Skeletal muscle tissue (tissue), 4 donors: ENCODE results near the gene PRKN. TPM values are rescaled to one million over a fixed set of nuclear protein-coding genes. Genes with fewer than 3 reads are reported as not detected.

Source experiments
- H3K27ac ChIP-seq: one replicate; pipeline ENCODE4 v1.7.0; 2013; ENCODE audit warnings: mild to moderate bottlenecking, low read depth, low read length, inconsistent platforms
- H3K27me3 ChIP-seq, 3 donors: one replicate each; pipeline ENCODE4 v1.7.0; 2013; ENCODE audit warnings: low read length in 3 of 3; ENCODE audit not compliant: control insufficient read depth in 3 of 3, insufficient read depth in 3 of 3
- H3K36me3 ChIP-seq, 3 donors: one replicate each; pipeline ENCODE4 v1.7.0; 2013; ENCODE audit warnings: low read length in 3 of 3; ENCODE audit not compliant: control insufficient read depth in 3 of 3, insufficient read depth in 3 of 3
- H3K4me1 ChIP-seq, 3 donors: one replicate each; pipeline ENCODE4 v1.7.0; 2013; ENCODE audit warnings: low read length in 3 of 3, mild to moderate bottlenecking in 3 of 3; ENCODE audit not compliant: control insufficient read depth in 3 of 3, insufficient read depth in 3 of 3
- H3K4me3 ChIP-seq, 3 donors: one replicate each; pipeline ENCODE4 v1.7.0; 2013; ENCODE audit warnings: low read length in 3 of 3
- H3K9ac ChIP-seq, 3 donors: one replicate each; pipeline ENCODE4 v1.7.0; 2013; ENCODE audit warnings: low read length in 3 of 3, mild to moderate bottlenecking in 3 of 3, moderate library complexity in 2 of 3, low read depth in 1 of 3
- H3K9me3 ChIP-seq, 3 donors: one replicate each; pipeline ENCODE4 v1.7.0; 2013; ENCODE audit warnings: low read length in 3 of 3; ENCODE audit not compliant: control insufficient read depth in 3 of 3
- total RNA-seq: library from RNA; depleted of rRNA; stranded (reverse); fragments of >200 nt; gene quantifications from one replicate; pipeline ENCODE4 v1.2.3, GENCODE V29; 2014
- donor health status: Osteomylitis.

The PRKN gene
- total RNA-seq, 1 donor from 2014 or later = 16.7 TPM

DNA sequence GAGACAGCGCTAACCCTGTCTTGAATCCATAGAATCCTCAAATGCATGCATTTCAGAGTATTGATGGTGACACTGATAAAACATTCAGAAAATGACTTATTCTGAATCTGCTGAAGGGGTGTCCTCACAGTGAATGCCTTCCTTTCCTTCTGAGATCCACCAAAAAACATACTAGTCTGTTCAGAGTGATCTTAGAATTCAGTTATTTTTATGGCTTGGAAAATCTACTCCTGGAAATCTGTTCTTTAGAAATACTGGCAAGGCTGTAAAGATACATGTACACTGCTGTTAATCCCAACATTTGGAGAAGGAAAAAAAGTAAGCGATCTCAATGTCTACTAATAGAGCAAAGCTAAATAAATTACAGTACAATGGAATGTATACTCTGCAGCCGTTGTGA lies 781.1 kb downstream of the PRKN start:
- Histone ChIP-seq H3K4me3 (no peak overlapping the region), H3K36me3 (no peaks in the 10 kb centered on the region), H3K27me3 (no peaks in the 10 kb centered on the region), H3K9ac (no peak overlapping the region), H3K27ac (no peak overlapping the region), H3K4me1 (no peaks in the 10 kb centered on the region), H3K9me3 (no peaks in the 10 kb centered on the region)

DNA sequence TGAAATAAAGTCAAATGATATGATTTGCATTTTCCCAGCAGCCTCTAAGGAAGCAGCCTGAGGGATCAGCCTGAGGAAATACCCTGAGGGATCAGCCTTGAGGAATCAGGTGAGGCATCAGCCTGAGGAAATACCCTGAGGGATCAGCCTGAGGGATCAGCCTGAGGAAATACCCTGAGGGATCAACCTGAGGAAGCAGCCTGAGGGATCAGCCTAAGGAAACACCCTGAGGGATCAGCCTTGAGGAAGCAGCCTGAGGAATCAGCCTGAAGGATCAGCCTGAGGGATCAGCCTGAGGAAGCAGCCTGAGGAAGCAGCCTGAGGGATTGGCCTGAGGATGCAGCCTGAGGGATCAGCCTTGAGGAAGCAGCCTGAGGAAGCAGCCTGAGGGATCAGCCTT lies 784.0 kb downstream of the PRKN start:
- Histone ChIP-seq H3K4me1 (no peaks in the 10 kb centered on the region), H3K27me3 (no peaks in the 10 kb centered on the region), H3K27ac (no peak overlapping the region), H3K9ac (no peak overlapping the region), H3K9me3 (no peaks in the 10 kb centered on the region), H3K36me3 (no peaks in the 10 kb centered on the region), H3K4me3 (no peak overlapping the region)

DNA sequence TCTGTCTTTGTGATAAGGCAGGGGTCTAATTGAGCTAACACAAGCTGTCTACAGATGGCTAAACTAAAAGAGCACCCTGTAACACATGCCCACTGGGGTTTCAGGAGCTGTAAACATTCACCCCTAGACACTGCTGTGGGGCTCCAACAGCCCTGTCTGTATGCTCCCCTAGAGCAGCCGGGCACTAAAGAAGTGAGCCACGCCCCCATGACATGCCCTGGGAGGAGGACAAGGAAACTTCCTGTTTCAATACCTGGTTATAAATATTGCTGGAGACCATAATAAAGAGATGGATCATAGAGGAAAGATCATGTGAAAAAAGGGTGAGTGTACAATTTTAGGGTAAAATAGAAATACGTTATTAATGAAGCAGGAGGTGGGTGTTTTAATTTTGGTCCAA lies 786.0 kb downstream of the PRKN start:
- Histone ChIP-seq H3K4me1 (no peaks in the 10 kb centered on the region), H3K9ac (no peak overlapping the region), H3K9me3 (no peaks in the 10 kb centered on the region), H3K36me3 (no peaks in the 10 kb centered on the region), H3K27ac (no peak overlapping the region), H3K4me3 (no peak overlapping the region), H3K27me3 (no peaks in the 10 kb centered on the region)

DNA sequence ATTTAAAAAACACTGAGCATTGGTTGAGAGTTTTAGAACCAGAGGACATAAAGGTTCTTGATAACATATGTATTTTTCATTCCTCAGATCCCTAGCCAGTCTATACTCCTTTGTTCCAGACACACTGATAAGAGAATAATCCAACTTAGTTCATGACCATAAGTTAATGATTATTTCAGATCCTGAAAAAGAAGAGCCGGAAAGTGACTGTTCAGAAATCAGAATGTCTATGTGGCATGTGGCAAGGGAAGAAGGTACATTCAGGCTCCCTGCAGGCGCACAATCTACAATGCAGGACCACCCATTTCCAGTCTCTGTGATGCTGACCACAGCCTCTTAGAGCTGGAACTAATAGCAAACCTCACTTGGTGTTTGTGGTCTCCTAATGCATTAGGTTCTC lies 787.0 kb downstream of the PRKN start:
- Histone ChIP-seq H3K4me1 (no peaks in the 10 kb centered on the region), H3K9ac (no peak overlapping the region), H3K27ac (no peak overlapping the region), H3K9me3 (no peaks in the 10 kb centered on the region), H3K27me3 (no peaks in the 10 kb centered on the region), H3K36me3 (no peaks in the 10 kb centered on the region), H3K4me3 (no peak overlapping the region)

DNA sequence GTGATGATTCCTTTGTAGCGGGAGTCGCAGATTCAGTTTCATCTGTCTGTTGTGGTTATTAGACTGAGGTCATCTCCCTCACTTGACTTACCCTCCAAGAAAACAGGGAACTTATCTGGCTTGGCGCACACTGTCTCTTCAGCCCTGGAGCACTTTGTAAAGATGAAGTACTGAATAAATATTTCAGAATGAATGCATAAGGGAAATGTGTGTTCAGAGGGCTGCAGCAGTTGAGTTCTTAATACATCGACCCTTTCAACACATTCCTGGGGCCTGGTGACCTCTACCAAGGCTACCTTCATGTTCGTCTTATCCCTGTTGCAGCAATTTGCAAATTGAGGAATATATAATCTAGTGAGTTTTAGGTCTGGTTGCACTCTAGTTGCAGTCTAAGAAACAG lies 801.2 kb downstream of the PRKN start:
- no peak overlapping the region for H3K4me3 ChIP-seq
- no peak overlapping the region for H3K27ac ChIP-seq
- H3K27me3 ChIP-seq = no peaks in the 10 kb centered on the region
- H3K4me1 ChIP-seq = no peaks in the 10 kb centered on the region
- H3K9ac ChIP-seq = no peak overlapping the region
- H3K9me3 ChIP-seq = no peaks in the 10 kb centered on the region
- no peaks in the 10 kb centered on the region for H3K36me3 ChIP-seq

DNA sequence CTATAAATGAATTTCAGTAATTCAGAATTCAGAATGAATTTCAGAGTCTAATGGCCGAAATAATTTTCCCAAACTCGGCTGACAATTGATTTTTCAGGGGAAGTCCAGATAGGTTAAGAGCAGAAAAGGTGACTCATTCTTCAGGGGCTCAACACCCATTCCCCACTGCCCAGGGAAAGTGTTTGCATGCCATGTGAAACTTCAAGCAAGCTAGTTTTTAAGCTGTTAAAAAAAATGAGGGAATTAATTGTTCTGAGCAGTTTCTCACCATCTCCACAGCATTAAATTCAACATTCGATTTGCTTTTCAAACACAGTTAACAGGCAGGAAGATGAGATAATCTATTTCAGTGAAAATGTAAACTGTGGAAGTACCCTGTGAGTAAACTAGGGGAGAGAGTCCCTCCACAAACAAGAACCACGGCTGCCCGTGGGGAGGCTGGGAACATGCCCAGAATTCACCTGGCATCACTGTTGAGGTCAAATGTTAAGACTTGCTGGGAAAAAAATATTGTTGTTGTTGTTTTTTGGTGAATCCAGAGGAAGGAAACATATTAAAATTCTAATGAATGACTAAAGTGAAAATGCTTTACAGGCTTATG lies 803.0 kb downstream of the PRKN start:
- no peaks in the 10 kb centered on the region for H3K9me3 ChIP-seq
- H3K27ac ChIP-seq = no peak overlapping the region
- H3K4me1 ChIP-seq = no peaks in the 10 kb centered on the region
- H3K4me3 ChIP-seq = no peak overlapping the region
- H3K36me3 ChIP-seq = no peaks in the 10 kb centered on the region
- no peaks in the 10 kb centered on the region for H3K27me3 ChIP-seq
- no peak overlapping the region for H3K9ac ChIP-seq

DNA sequence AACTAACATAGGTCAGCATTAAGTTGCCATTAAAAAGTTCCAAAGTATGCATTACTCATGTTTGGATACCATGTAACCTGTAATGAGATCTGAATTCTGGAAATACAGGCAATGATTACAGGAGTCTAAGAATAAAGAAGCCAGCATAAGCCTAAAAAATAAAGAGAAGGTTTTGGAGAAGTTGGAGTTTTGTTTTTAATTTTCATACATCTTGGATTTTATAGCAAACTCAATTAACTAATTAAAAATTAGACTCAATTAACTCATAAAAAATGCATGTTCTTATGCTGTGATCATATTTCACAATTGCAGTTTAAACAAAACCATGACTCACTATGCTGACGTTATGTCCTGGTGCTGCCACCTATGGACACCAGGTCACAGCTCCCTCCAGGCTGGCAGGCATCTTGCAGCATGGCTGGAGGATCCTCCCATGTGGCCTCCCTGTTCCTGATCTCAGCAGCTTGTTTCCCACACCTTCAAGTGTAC lies 804.9 kb downstream of the PRKN start:
- Histone ChIP-seq H3K4me1 (no peaks in the 10 kb centered on the region), H3K36me3 (no peaks in the 10 kb centered on the region), H3K27me3 (no peaks in the 10 kb centered on the region), H3K27ac (no peak overlapping the region), H3K9ac (no peak overlapping the region), H3K4me3 (no peak overlapping the region), H3K9me3 (no peaks in the 10 kb centered on the region)

DNA sequence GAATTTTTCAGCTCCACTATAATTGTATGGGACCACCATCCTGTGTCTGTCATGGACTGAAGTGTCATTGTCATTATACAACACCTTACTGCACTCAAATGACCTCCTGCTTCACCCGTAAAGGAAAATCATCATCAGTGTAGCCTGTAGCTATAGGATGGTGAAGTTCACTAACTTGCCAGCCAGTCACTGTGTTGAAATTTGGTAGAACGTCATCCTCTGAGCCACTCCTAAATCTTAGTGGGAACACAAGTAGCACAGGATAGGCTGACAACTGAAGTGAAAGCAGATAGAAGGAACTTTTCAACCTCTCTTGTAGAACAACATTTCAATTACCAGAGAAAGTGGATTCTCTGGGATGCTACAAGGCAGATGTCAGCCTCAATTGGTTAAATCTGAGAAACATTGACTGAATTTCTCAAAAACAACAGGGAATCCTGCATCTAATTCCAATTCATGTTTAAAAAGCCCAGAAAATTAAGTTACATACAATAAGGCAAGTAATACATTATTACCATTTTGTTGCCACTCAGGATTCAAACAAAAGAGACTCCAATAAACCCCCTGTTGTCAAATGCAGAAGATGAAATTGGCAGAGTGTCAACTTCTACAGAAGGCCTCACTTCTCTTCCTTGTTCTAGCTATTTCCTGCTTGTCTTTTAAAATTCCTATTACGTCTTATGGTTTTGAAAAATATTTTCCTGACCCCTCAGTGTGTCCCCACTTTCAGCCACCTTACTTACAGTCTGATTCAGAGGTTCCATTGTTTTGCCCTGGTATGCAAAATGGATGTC lies 805.8 kb downstream of the PRKN start:
- Histone ChIP-seq H3K27ac (no peak overlapping the region), H3K9ac (no peak overlapping the region), H3K4me3 (no peak overlapping the region), H3K27me3 (no peaks in the 10 kb centered on the region), H3K36me3 (no peaks in the 10 kb centered on the region), H3K9me3 (no peaks in the 10 kb centered on the region), H3K4me1 (no peaks in the 10 kb centered on the region)

DNA sequence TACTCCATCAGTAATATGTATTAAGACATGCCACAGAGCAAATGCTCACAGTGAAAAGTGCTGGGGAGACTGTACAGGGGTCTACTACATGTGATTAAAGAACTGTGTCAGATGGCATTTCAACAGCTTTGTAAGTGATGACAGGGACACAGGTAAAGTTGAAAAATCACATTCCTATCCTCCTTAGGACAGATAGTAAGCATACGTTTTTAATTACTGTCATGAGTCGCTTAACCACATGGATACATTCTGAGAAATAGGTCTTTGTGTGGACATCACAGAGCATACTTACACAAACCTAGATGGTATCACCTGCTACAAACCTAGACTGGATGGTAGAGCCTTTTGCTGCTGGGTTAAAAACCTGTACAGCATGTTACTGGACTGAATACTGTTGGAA lies 807.9 kb downstream of the PRKN start:
- Histone ChIP-seq H3K27me3 (no peaks in the 10 kb centered on the region), H3K36me3 (no peaks in the 10 kb centered on the region), H3K27ac (no peak overlapping the region), H3K9ac (no peak overlapping the region), H3K9me3 (no peaks in the 10 kb centered on the region), H3K4me3 (no peak overlapping the region), H3K4me1 (no peaks in the 10 kb centered on the region)

DNA sequence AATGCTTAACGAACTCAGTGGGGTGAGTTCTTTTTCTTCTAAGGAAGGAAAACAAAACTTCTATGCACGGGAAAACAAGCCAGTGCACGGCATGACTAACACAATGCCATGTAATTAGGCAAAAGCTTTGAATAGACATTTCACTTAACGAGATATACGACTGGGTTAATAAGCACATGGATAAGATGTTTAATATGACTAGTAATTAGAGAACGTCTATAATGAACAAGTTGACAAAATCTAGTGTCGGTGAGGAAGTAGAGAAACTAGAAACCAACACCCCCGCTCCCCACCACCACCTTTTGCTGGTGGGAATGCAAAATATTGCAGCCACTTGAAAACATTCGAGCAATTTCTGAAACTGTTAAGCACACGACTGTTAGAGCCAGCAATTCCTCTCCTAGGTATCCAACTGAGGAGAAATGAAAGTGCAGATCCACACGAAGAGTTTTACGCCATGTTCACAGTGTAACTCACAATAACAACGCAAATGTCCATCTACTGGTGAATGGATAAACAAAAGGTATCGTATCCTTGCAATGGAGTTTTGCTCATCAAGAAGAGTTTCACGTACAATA lies 808.8 kb downstream of the PRKN start:
- no peaks in the 10 kb centered on the region for H3K36me3 ChIP-seq
- H3K4me1 ChIP-seq = no peaks in the 10 kb centered on the region
- no peak overlapping the region for H3K27ac ChIP-seq
- H3K27me3 ChIP-seq = no peaks in the 10 kb centered on the region
- H3K9me3 ChIP-seq = no peaks in the 10 kb centered on the region
- no peak overlapping the region for H3K9ac ChIP-seq
- H3K4me3 ChIP-seq = no peak overlapping the region
